ENCODE results near the gene GATD1.

Gene GATD1

DNA sequence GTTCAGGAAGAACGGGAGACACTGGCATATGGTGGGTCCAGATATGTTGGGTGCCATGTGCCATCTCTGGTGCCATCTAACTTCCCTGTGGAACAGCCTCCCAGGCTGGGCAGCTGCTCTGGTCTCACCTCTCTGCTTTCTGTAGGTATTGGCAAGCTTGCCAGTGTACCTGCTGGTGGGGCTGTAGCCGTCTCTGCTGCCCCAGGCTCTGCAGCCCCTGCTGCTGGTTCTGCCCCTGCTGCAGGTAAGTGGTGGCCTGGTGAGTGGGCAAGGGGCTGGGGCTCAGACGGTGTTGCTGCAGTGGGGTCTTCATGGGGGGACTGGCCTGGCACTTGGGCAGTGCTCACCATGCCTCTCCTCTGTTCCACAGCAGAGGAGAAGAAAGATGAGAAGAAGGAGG, 35.1 kb upstream of the GATD1 start:
- no peak overlapping the region for H3K27ac ChIP-seq (ENCODE audit: extremely low read depth, low read depth, low read length)
- no peaks in the 10 kb centered on the region for H3K4me1 ChIP-seq (ENCODE audit: control insufficient read depth, insufficient read depth, low read length)
- H3K9me3 ChIP-seq (ENCODE audit: control insufficient read depth, insufficient read depth, low read depth, low read length) = no peaks in the 10 kb centered on the region
- TF ChIP-seq GLIS2 (tag by site-specific recombination; IDR thresholded peaks at IDR 0.05) (no peak), ZNF571 (tag by site-specific recombination; IDR thresholded peaks at IDR 0.05) (no peak), ZNF174 (tag by site-specific recombination; IDR thresholded peaks at IDR 0.05) (no peak), ZNF555 (tag by site-specific recombination; conservative IDR thresholded peaks at IDR 0.05) (no peak), ZNF768 (tag by site-specific recombination; IDR thresholded peaks at IDR 0.05) (no peak), ZNF121 (tag by site-specific recombination; IDR thresholded peaks at IDR 0.05) (no peak), ZNF785 (tag by site-specific recombination; IDR thresholded peaks at IDR 0.05) (no peak), ZFP41 (tag by site-specific recombination; IDR thresholded peaks at IDR 0.05; ENCODE audit: borderline replicate concordance) (no peak), ZNF510 (tag by site-specific recombination; IDR thresholded peaks at IDR 0.05; ENCODE audit: insufficient replicate concordance) (no peak), ZNF626 (tag by site-specific recombination; IDR thresholded peaks at IDR 0.05) (no peak), ZNF335 (tag by site-specific recombination; conservative IDR thresholded peaks at IDR 0.05) (no peak), REPIN1 (tag by site-specific recombination; IDR thresholded peaks at IDR 0.05; ENCODE audit: low read depth) (no peak), KLF10 (tag by site-specific recombination; IDR thresholded peaks at IDR 0.05) (no peak), ZNF311 (tag by site-specific recombination; IDR thresholded peaks at IDR 0.05; ENCODE audit: borderline replicate concordance) (no peak)
- TF ChIP-seq, protein P1, sequence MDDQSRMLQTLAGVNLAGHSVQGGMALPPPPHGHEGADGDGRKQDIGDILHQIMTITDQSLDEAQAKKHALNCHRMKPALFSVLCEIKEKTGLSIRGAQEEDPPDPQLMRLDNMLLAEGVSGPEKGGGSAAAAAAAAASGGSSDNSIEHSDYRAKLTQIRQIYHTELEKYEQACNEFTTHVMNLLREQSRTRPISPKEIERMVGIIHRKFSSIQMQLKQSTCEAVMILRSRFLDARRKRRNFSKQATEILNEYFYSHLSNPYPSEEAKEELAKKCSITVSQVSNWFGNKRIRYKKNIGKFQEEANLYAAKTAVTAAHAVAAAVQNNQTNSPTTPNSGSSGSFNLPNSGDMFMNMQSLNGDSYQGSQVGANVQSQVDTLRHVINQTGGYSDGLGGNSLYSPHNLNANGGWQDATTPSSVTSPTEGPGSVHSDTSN (CRISPR knock-in tag; IDR thresholded peaks at IDR 0.05) = no peak
- TF ChIP-seq, protein P2, sequence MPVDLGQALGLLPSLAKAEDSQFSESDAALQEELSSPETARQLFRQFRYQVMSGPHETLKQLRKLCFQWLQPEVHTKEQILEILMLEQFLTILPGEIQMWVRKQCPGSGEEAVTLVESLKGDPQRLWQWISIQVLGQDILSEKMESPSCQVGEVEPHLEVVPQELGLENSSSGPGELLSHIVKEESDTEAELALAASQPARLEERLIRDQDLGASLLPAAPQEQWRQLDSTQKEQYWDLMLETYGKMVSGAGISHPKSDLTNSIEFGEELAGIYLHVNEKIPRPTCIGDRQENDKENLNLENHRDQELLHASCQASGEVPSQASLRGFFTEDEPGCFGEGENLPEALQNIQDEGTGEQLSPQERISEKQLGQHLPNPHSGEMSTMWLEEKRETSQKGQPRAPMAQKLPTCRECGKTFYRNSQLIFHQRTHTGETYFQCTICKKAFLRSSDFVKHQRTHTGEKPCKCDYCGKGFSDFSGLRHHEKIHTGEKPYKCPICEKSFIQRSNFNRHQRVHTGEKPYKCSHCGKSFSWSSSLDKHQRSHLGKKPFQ (tag by site-specific recombination; IDR thresholded peaks at IDR 0.05) = no peak
- TF ChIP-seq, protein P3, sequence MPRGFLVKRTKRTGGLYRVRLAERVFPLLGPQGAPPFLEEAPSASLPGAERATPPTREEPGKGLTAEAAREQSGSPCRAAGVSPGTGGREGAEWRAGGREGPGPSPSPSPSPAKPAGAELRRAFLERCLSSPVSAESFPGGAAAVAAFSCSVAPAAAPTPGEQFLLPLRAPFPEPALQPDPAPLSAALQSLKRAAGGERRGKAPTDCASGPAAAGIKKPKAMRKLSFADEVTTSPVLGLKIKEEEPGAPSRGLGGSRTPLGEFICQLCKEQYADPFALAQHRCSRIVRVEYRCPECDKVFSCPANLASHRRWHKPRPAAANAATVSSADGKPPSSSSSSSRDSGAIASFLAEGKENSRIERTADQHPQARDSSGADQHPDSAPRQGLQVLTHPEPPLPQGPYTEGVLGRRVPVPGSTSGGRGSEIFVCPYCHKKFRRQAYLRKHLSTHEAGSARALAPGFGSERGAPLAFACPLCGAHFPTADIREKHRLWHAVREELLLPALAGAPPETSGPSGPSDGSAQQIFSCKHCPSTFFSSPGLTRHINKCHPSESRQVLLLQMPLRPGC (tag by site-specific recombination; IDR thresholded peaks at IDR 0.05) = no peak
- TF ChIP-seq, protein P4, sequence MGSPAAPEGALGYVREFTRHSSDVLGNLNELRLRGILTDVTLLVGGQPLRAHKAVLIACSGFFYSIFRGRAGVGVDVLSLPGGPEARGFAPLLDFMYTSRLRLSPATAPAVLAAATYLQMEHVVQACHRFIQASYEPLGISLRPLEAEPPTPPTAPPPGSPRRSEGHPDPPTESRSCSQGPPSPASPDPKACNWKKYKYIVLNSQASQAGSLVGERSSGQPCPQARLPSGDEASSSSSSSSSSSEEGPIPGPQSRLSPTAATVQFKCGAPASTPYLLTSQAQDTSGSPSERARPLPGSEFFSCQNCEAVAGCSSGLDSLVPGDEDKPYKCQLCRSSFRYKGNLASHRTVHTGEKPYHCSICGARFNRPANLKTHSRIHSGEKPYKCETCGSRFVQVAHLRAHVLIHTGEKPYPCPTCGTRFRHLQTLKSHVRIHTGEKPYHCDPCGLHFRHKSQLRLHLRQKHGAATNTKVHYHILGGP (tag by site-specific recombination; IDR thresholded peaks at IDR 0.05) = no peak
- TF ChIP-seq, protein P5, sequence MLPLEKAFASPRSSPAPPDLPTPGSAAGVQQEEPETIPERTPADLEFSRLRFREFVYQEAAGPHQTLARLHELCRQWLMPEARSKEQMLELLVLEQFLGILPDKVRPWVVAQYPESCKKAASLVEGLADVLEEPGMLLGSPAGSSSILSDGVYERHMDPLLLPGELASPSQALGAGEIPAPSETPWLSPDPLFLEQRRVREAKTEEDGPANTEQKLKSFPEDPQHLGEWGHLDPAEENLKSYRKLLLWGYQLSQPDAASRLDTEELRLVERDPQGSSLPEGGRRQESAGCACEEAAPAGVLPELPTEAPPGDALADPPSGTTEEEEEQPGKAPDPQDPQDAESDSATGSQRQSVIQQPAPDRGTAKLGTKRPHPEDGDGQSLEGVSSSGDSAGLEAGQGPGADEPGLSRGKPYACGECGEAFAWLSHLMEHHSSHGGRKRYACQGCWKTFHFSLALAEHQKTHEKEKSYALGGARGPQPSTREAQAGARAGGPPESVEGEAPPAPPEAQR (tag by site-specific recombination; IDR thresholded peaks at IDR 0.05) = no peak
- peaks cover 4 to 45% of the 10 kb centered on the region in 2 experiments; a peak in 2 of 3 replicates for H3K36me3 ChIP-seq (ENCODE audit: control insufficient read depth in 2 of 2, insufficient read depth in 1 of 2, low read length in 2 of 2)
- CTCF ChIA-PET = interaction anchor here (0.6 to 1.2 kb wide), 2 partner anchors 52 to 60 kb away, joined by 3 read pairs; no protein-coding TSS in a partner anchor
- no peak overlapping the region for H3K4me3 ChIP-seq (ENCODE audit: low read depth, low read length)
- POLR2A ChIA-PET = interaction anchor here (1.1 to 11.4 kb wide), 2 partner anchors 22 to 32 kb away, joined by 4 to 202 read pairs; partner anchors contain the start of genes CD151 and CRACR2B

Data from HEK293 (cell line).